HepG2 (cell line): ENCODE measurements around the gene DCTN2. TPM values are rescaled to one million over a fixed set of nuclear protein-coding genes. Genes with fewer than 3 reads are reported as not detected.
"Not testable (repeated sequence)": the region's sequence is repeated elsewhere in the genome, so short reads cannot be mapped to it uniquely, and the experiment has no call there.

Experiments
- ATAC-seq: fragments of 200-7000 bp; cut with Tn5 transposase; 3 replicates; pipeline ENCODE4 v1.9.1; 2020; ENCODE audit warnings: mild to moderate bottlenecking, moderate library complexity
- BruUV-seq: library from RNA; stranded (reverse); fragments of 400-500 nt; replicated peaks from 2 replicates; lab custom pipeline; 2021; lab: Mats Ljungman, UMichigan
- CTCF ChIA-PET: fragments of 300-600 bp; formaldehyde crosslinking; extraction: SDS; loops from one replicate; lab custom pipeline; 2021; ENCODE audit warnings: low total read pairs, inconsistent platforms, low intra/inter-chr PET ratio; lab: Yijun Ruan, JAX
- POLR2A ChIA-PET: fragments of 350-600 bp; sonication (Branson Sonifier 250); formaldehyde crosslinking; loops from one replicate; lab custom pipeline; 2020; ENCODE audit warnings: antibody characterized with exemption, inconsistent platforms; lab: Yijun Ruan, JAX
- DNase-seq: peaks from one replicate; pipeline ENCODE4 v3.0.0-alpha.2; 2015; ENCODE audit warnings: low spot score
- FAIRE-seq: peaks from 3 replicates; lab custom pipeline; 2011; peaks lifted over from hg19 to GRCh38; lab: Jason Lieb, UNC
- H2AFZ ChIP-seq: one replicate; pipeline ENCODE4 v1.6.1; 2011; ENCODE audit warnings: low read length, inconsistent platforms
- H3K27ac ChIP-seq: fragments of 300-600 bp; 3 replicates; pipeline ENCODE4 v1.8.0; 2011; ENCODE audit warnings: mixed run types, mild to moderate bottlenecking, mixed read lengths, low read length, inconsistent platforms; ENCODE audit not compliant: insufficient read depth; ENCODE audit errors: extremely low read length
- H3K27me3 ChIP-seq, 2 experiments: fragments of 200-600 bp in 1 of 2; 2 replicates in 1 of 2; 3 replicates in 1 of 2; pipeline versions ENCODE4 v1.6.0 to v1.8.0; 2011; ENCODE audit warnings: low read length in 2 of 2, mild to moderate bottlenecking in 2 of 2, moderate library complexity in 2 of 2, inconsistent platforms in 1 of 2; ENCODE audit not compliant: insufficient read depth in 2 of 2, control insufficient read depth in 1 of 2
- H3K36me3 ChIP-seq, 2 experiments: fragments of 200-600 bp in 1 of 2; replicated peaks in 1 of 2; 2 replicates in 1 of 2; 3 replicates in 1 of 2; pipeline versions ENCODE4 v1.5.1 to v1.8.0; 2011; ENCODE audit warnings: low read length in 2 of 2, inconsistent platforms in 1 of 2; ENCODE audit not compliant: insufficient read depth in 2 of 2, control insufficient read depth in 1 of 2
- H3K4me1 ChIP-seq: 2 replicates; pipeline ENCODE4 v1.5.1; 2012; ENCODE audit warnings: low read length, inconsistent platforms; ENCODE audit not compliant: insufficient read depth
- H3K4me2 ChIP-seq: 2 replicates; pipeline ENCODE4 v1.6.0; 2011; ENCODE audit warnings: low read depth, low read length, inconsistent platforms
- H3K4me3 ChIP-seq, 3 experiments: fragments of 200-600 bp in 1 of 3; sonication (generic), shearing (Covaris generic) in 1 of 3; replicated peaks in 1 of 3; 2 replicates each; pipeline ENCODE4 v1.5.1; 2011 to 2016; ENCODE audit warnings: low read length in 3 of 3, inconsistent platforms in 2 of 3, low read depth in 2 of 3, mild to moderate bottlenecking in 2 of 3, control low read depth in 1 of 3, mixed read lengths in 1 of 3; ENCODE audit not compliant: insufficient read depth in 1 of 3
- H3K79me2 ChIP-seq: one replicate; pipeline ENCODE4 v1.6.1; 2011; ENCODE audit warnings: low read length, inconsistent platforms; ENCODE audit not compliant: insufficient read depth
- H3K9ac ChIP-seq: 2 replicates; pipeline ENCODE4 v1.6.0; 2011; ENCODE audit warnings: mild to moderate bottlenecking, low read depth, low read length, inconsistent platforms; ENCODE audit not compliant: insufficient read depth
- H3K9me3 ChIP-seq: 2 replicates; pipeline ENCODE4 v1.5.1; 2012; ENCODE audit warnings: mild to moderate bottlenecking, low read length
- H4K20me1 ChIP-seq: 2 replicates; pipeline ENCODE4 v1.6.0; 2011; ENCODE audit warnings: inconsistent platforms, mild to moderate bottlenecking, low read length, moderate library complexity; ENCODE audit not compliant: insufficient read depth
- ADNP ChIP-seq: sonication (generic); formaldehyde crosslinking; IDR thresholded peaks from 2 replicates; pipeline ENCODE4 v1.4.0; 2020; ENCODE audit warnings: missing genetic modification reagents
- HOXA3 ChIP-seq: sonication (generic); formaldehyde crosslinking; IDR thresholded peaks from 2 replicates; pipeline ENCODE4 v1.5.0; 2020; ENCODE audit warnings: missing genetic modification reagents
- MLXIP ChIP-seq: sonication (generic); formaldehyde crosslinking; IDR thresholded peaks from 2 replicates; pipeline ENCODE4 v1.9.0; 2021; ENCODE audit warnings: missing genetic modification reagents, borderline replicate concordance
- MNT ChIP-seq: fragments of 450-650 bp; IDR thresholded peaks from 2 replicates; pipeline ENCODE4 v1.6.1; 2016
- MYC ChIP-seq: sonication (generic); formaldehyde crosslinking; IDR thresholded peaks from 2 replicates; pipeline ENCODE4 v1.9.0; 2021; ENCODE audit warnings: missing genetic modification reagents, borderline replicate concordance
- WGBS: methylation state at CpG from one replicate; pipeline ENCODE4 v1.1.6; 2017; ENCODE audit warnings: low lambda C conversion rate; 5-methylcytosine and 5-hydroxymethylcytosine counted together
- in situ Hi-C: cut with HindIII; loops from 2 replicates; pipeline ENCODE4 v1.10.0; 2017; ENCODE audit warnings: low pct_unique_long_range_greater_than_20kb; ENCODE audit not compliant: extremely low pct_ligation_motif_present
- intact Hi-C: fragments of 100-400 bp; cut with micrococcal nuclease; formaldehyde crosslinking; loops from one replicate; pipeline ENCODE4 v1.10.0; 2022; ENCODE audit not compliant: unreplicated experiment
- polyA plus RNA-seq, 8 experiments: library from polyadenylated mRNA; depleted of rRNA in 3 of 8; stranded (reverse) in 7 of 8; unstranded in 1 of 8; fragments of >200 nt; fragmentation: Illumina TruSeq in 4 of 8; extraction: Trizol in 4 of 8; gene quantifications; 2 replicates each; pipeline versions ENCODE4 v1.2.1 to v1.2.3, GENCODE V29; 2011 to 2016; ENCODE audit warnings: low read depth in 4 of 8, missing spikeins in 1 of 8, mixed read lengths in 1 of 8; ENCODE audit not compliant: insufficient read depth in 1 of 8
- total RNA-seq, 5 experiments: library from RNA; depleted of rRNA; stranded (reverse); fragments of >200 nt; fragmentation: Illumina TruSeq; extraction: Trizol; gene quantifications; 2 replicates each; pipeline ENCODE4 v1.2.3, GENCODE V29; 2016; ENCODE audit warnings: low read depth in 1 of 5
- TF ChIP-seq, protein P1 (sequence below): sonication (generic); formaldehyde crosslinking; IDR thresholded peaks from 2 replicates; pipeline ENCODE4 v1.4.0; 2020; ENCODE audit warnings: mild to moderate bottlenecking, low read depth, missing genetic modification reagents

The DCTN2 gene
- total and polyA plus RNA-seq, 2 of the 13 experiments (the other 11 are each of a cell fraction or from before 2014, with no cell fraction given) = 72.0 to 77.4 TPM

DNA sequence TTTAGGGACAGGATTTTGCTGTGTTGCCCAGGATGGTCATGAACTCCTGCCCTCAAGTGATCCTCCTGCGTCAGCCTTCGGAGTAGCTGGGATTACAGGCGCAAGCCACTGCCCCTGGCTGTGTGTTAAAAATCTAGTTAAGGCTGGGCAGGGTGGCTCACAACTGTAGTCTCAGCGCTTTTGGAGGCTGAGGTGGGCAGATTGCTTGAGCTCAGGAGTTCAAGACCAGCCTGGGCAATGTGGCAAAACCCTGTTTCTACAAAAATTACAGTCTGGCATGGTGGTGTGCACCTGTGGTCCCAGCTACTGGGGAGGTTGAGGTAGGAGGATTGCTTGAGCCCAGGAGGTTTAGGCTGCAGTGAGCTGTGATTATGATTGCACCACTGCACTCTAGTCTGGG is 35.8 kb downstream of the DCTN2 start (continued):
- no peak for TF ChIP-seq MNT
- no peak for TF ChIP-seq ADNP (CRISPR knock-in tag)
- TF ChIP-seq HOXA3 = no peak
- no peak for TF ChIP-seq MLXIP (CRISPR knock-in tag)
- no peak for TF ChIP-seq MYC (CRISPR knock-in tag)
- TF ChIP-seq, protein P1, sequence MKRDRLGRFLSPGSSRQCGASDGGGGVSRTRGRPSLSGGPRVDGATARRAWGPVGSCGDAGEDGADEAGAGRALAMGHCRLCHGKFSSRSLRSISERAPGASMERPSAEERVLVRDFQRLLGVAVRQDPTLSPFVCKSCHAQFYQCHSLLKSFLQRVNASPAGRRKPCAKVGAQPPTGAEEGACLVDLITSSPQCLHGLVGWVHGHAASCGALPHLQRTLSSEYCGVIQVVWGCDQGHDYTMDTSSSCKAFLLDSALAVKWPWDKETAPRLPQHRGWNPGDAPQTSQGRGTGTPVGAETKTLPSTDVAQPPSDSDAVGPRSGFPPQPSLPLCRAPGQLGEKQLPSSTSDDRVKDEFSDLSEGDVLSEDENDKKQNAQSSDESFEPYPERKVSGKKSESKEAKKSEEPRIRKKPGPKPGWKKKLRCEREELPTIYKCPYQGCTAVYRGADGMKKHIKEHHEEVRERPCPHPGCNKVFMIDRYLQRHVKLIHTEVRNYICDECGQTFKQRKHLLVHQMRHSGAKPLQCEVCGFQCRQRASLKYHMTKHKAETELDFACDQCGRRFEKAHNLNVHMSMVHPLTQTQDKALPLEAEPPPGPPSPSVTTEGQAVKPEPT = no peak

GRCh38 chr12:57507796-57508195 is 39.2 kb downstream of the DCTN2 start:
- FAIRE-seq, H3K9me3 ChIP-seq, H3K79me2 ChIP-seq, CTCF ChIA-PET, H4K20me1 ChIP-seq, H3K4me2 ChIP-seq, H3K27me3 ChIP-seq, H3K4me3 ChIP-seq, DNase-seq, H3K27ac ChIP-seq, H3K9ac ChIP-seq, ATAC-seq, H3K4me1 ChIP-seq, H2AFZ ChIP-seq, POLR2A ChIA-PET, BruUV-seq, in situ Hi-C loops, intact Hi-C loops: not testable (repeated sequence)
- H3K36me3 ChIP-seq = peaks cover 24 to 62% of the 10 kb centered on the region in 2 experiments; a peak in 4 of 5 replicates
- no CpG with 5 or more reads among the region's 28 CpGs for WGBS

GRCh38 chr12:57506541-57506940 is 40.5 kb downstream of the DCTN2 start:
- POLR2A ChIA-PET = interaction anchor here (9.0 kb wide), 1 partner anchor 11 kb away, joined by 90 read pairs; the partner anchor contains the start of gene DDIT3
- FAIRE-seq, H3K4me2 ChIP-seq, H4K20me1 ChIP-seq, in situ Hi-C loops, H3K4me1 ChIP-seq, ATAC-seq, H3K4me3 ChIP-seq, H3K9me3 ChIP-seq, DNase-seq, intact Hi-C loops, H3K79me2 ChIP-seq, H3K9ac ChIP-seq, H2AFZ ChIP-seq, CTCF ChIA-PET, H3K27ac ChIP-seq, BruUV-seq, H3K27me3 ChIP-seq: not testable (repeated sequence)
- peaks cover 16 to 58% of the 10 kb centered on the region in 2 experiments; a peak in 4 of 5 replicates for H3K36me3 ChIP-seq
- WGBS = 93% methylated on average over 4 of the region's 4 CpGs
